Rectal smooth muscle tissue (tissue), 1 donor: ENCODE results near the gene CRYBG1.
"Not testable (repeated sequence)": the region's sequence is repeated elsewhere in the genome, so short reads cannot be mapped to it uniquely, and the experiment has no call there.

Experiments used
- H3K27ac ChIP-seq: one replicate; pipeline ENCODE4 v1.7.0; 2013; ENCODE audit warnings: low read depth, low read length, inconsistent platforms
- H3K27me3 ChIP-seq: one replicate; pipeline ENCODE4 v1.7.0; 2013; ENCODE audit warnings: low read length; ENCODE audit not compliant: control insufficient read depth, insufficient read depth
- H3K36me3 ChIP-seq: one replicate; pipeline ENCODE4 v1.7.0; 2013; ENCODE audit warnings: low read length; ENCODE audit not compliant: control insufficient read depth, insufficient read depth
- H3K4me1 ChIP-seq: one replicate; pipeline ENCODE4 v1.7.0; 2013; ENCODE audit warnings: low read length; ENCODE audit not compliant: control insufficient read depth, insufficient read depth
- H3K4me3 ChIP-seq: one replicate; pipeline ENCODE4 v1.7.0; 2013; ENCODE audit warnings: low read length
- H3K9ac ChIP-seq: one replicate; pipeline ENCODE4 v1.7.0; 2013; ENCODE audit warnings: low read length

Gene CRYBG1

DNA sequence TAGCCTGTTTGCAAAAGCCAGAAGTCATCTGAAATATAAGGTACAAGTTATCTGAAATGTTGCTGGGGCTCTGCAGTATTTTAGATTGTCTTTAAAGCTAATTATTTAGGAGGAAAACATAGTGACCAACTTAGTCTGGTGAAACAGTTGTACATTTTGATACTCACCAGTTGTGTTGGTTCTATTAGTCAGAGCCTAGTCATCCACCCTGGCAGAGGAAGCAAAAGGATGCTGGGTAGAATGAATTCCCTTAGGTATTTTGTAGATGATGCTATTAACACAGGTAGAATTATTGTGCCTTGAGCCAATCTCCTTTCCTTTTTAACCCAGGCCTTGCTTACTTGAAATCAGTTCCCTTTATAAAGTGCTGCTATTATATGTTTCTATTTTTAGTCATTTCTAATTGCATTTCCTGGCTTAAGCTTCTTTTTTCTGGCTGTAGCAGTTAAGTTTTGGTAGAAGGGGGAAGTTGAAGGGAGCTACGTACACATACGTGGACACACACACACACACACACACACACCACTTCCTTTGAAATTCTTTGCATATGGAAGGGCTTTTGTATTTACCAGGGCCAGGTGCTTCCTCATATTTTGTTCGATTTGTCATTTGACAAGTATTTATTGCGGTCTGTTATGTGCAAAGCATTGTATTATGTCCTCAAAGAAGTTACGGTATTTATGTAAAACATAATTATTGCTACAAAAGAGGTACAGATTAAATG is 186.3 kb downstream of the CRYBG1 start:
- Histone ChIP-seq H3K4me3 (no peak overlapping the region), H3K4me1 (no peaks in the 10 kb centered on the region), H3K27ac (no peak overlapping the region), H3K27me3 (no peaks in the 10 kb centered on the region), H3K36me3 (peaks cover 4% of the 10 kb centered on the region), H3K9ac (no peak overlapping the region)

DNA sequence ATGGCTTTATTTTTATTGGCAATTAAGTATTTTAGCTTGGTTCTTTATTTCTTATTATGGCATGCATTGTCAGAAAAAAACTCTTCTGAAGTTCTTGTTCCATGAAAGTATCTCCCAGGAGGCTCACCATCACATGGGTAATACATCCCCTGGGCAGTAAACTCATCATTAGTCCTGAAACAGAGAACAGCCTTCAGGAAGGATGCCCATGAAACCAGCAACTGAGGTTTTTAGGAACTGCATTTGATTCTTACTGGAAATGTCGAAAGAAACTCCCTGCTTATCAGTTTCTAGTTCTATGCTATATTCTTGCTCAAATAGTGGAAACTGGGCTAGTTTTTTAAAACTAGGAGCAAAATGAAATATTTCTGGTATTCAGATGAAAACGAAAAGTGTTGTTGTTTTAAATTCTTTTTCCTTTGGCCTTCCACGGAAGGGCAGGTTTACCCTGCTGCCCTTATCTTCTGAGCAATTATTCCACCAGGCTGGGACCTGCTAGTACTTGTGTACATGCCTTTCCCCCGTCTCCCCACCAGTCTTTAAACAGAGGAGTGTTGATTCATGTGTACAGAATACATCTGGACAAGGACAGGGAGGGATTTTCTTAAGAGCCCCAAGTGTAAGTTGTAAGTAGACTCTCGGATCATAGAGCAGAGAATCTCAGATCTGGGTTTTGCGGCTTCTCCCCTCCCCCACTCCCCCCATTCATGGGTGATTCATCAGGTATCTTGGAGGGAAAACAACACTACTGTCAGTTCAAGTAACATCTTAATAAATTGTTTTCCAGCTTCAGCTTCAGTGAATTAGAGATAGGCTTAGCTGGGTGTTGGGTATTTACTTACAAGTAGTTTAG is 187.3 kb downstream of the CRYBG1 start:
- no peaks in the 10 kb centered on the region for H3K4me1 ChIP-seq
- H3K27ac ChIP-seq: no peak overlapping the region
- peaks cover 2% of the 10 kb centered on the region for H3K36me3 ChIP-seq
- no peak overlapping the region for H3K4me3 ChIP-seq
- H3K27me3 ChIP-seq: no peaks in the 10 kb centered on the region
- no peak overlapping the region for H3K9ac ChIP-seq

DNA sequence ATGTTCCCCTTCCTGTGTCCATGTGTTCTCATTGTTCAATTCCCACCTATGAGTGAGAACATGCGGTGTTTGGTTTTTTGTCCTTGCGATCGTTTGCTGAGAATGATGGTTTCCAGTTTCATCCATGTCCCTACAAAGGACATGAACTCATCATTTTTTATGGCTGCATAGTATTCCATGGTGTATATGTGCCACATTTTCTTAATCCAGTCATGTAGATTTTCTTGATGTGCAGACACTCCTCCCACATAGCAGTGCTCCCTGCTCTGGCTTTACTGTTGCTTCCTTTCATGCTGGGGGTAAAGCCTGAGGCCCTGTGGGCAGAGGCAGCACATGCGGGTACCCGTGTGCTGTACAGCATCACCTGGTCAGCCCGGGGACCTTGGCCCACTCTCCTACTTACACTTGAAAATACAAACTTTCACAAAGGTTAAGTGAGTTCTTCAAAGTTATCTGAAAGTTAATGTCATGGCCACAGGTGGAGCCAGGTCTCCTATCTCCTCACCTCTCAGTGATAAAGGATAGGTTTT is 188.5 kb downstream of the CRYBG1 start:
- H3K9ac ChIP-seq, H3K27me3 ChIP-seq, H3K4me1 ChIP-seq, H3K36me3 ChIP-seq, H3K4me3 ChIP-seq, H3K27ac ChIP-seq: not testable (repeated sequence)

DNA sequence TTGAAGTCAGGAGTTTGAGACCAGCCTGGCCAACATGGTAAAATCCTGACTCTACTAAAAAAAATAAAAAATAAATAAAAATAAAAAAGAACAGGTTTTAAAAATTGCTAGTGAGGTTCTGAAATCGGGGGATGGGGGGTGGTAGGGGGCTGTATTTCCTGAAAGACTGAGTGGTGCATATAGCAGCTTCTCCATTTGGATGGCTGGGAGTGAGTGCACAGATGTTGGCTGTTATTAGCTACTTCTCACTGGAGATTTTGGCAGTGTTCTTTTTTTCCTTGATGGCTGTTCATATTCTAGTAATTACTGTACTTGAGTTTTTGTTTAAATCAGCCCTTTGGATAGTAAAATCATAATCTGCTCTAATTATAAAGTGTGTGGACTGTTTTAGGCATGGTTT is 189.0 kb downstream of the CRYBG1 start:
- Histone ChIP-seq H3K36me3 (peaks cover 6% of the 10 kb centered on the region), H3K4me1 (no peaks in the 10 kb centered on the region), H3K27ac (no peak overlapping the region), H3K27me3 (no peaks in the 10 kb centered on the region), H3K9ac (no peak overlapping the region), H3K4me3 (no peak overlapping the region)

DNA sequence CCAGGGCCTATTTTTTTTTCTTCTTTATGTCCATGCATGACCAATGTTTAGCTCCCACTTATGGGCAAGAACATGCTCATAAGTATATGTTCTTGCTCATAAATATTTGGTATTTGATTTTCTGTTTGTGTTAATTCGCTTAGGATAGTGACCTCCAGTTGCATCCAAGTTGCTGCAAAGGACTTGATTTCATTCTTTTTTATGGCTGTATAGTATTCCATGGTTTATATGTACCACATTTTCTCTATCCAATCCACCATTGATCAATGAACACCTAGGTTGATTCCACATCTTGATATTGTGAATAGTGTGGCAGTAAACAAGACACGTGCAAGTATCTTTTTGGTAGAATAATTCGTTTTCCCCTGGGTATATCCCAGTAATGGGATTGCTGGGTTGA is 190.6 kb downstream of the CRYBG1 start:
- H3K9ac ChIP-seq: no peak overlapping the region
- H3K27me3 ChIP-seq: no peaks in the 10 kb centered on the region
- H3K27ac ChIP-seq: no peak overlapping the region
- H3K36me3 ChIP-seq: peaks cover 6% of the 10 kb centered on the region
- H3K4me3 ChIP-seq: no peak overlapping the region
- H3K4me1 ChIP-seq: no peaks in the 10 kb centered on the region

DNA sequence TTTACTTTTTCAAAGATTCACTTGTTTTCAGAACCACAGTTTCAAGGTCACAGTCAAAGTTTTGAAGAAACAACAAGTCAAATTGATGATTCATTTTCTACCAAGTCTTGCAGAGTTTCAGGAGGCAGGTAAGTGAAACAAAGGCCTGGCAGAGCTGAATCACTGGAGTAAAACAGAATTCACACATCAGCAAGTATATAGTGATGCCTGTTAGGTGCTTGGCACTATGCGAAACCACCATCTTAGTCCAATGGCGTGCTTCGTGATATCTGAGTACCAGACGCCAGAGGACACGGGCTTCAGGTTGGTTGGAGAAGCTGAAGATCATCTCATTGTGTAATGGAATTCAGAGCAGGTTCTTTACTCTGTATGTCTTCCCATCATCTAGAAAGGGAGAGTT is 192.9 kb downstream of the CRYBG1 start:
- H3K36me3 ChIP-seq: peaks cover 6% of the 10 kb centered on the region
- H3K9ac ChIP-seq: no peak overlapping the region
- H3K27ac ChIP-seq: no peak overlapping the region
- no peaks in the 10 kb centered on the region for H3K27me3 ChIP-seq
- H3K4me3 ChIP-seq: no peak overlapping the region
- no peaks in the 10 kb centered on the region for H3K4me1 ChIP-seq

DNA sequence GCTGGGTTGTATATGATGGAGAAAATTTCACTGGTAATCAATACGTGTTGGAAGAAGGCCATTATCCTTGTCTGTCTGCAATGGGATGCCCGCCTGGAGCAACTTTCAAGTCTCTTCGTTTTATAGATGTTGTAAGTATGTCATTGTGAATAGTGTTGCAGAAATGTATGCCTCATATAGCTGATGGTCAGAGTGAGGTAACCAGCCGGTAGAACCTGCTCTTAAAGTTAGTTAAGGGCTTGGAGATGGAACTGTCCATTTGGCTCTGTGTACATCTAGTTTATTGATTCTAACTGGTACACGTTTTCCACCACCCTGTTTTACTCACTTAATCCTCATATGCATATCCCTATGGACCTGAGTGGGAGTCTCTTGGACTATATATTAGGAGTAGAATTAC is 195.2 kb downstream of the CRYBG1 start:
- Histone ChIP-seq H3K27me3 (no peaks in the 10 kb centered on the region), H3K9ac (no peak overlapping the region), H3K4me1 (no peaks in the 10 kb centered on the region), H3K36me3 (peaks cover 8% of the 10 kb centered on the region), H3K4me3 (no peak overlapping the region), H3K27ac (no peak overlapping the region)

DNA sequence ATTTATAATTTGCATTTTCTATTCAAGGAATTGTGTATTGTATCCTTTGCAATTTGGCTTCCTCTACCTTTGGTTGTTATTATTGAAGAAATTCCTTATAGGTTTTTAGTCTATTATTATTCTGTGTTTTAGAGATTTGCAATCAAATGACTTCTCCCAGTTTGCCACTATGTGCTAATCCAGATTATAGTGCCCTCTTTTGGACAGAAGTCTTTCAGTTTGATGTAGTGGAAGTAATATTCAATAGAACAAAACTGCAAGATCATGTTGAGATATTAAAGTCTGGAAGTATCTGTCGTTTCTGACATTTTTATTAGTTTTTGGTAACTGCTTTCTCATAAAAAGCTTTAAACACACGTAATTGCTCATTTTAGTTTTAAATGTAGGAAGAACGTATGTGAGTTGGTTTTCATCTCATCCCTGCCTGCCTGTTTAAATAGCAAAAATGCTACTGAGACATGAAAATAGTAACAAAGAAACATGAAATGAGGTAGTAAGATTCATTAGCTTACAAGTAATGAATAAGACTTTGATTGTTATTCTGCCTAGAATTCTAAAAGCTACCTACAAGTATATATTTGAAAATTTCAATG is 195.9 kb downstream of the CRYBG1 start:
- Histone ChIP-seq H3K4me3 (no peak overlapping the region), H3K36me3 (peaks cover 8% of the 10 kb centered on the region), H3K27me3 (no peaks in the 10 kb centered on the region), H3K9ac (no peak overlapping the region), H3K27ac (no peak overlapping the region), H3K4me1 (no peaks in the 10 kb centered on the region)

DNA sequence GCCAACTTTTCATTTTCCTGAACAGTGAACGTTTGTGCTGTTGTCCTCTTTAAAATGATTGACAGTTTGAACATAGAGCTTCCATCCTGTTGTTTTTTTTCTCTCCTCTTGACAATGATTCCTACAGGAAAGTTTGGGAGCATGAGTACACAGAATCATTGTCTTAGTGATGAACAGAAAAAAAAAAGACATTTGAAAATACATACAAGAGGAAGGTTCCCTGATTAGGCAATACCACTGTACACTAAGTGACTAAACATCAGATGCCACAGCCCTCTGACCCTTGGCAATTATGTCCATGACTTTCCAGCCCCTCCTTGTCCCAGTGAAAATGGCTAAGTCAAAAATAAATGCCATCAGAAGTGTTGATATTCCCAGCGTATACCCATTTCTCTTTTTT is 197.3 kb downstream of the CRYBG1 start:
- H3K36me3 ChIP-seq: peaks cover 10% of the 10 kb centered on the region
- H3K27ac ChIP-seq: no peak overlapping the region
- no peak overlapping the region for H3K4me3 ChIP-seq
- H3K4me1 ChIP-seq: no peaks in the 10 kb centered on the region
- no peak overlapping the region for H3K9ac ChIP-seq
- H3K27me3 ChIP-seq: no peaks in the 10 kb centered on the region

DNA sequence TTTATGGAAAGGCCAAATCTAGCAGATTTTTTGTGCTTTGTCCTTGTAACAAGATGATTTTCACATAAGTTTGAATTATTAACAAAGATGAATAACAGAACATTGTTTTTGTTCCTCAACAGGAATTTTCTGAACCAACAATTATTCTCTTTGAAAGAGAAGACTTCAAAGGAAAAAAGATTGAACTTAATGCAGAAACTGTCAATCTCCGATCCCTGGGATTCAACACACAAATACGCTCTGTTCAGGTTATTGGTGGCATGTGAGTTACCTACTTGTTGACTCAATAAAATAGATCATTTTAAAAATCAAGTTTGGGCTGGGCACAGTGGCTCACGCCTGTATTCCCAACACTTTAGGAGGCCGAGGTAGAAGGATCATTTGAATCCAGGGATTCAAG is 197.8 kb downstream of the CRYBG1 start:
- H3K27ac ChIP-seq: no peak overlapping the region
- peaks cover 10% of the 10 kb centered on the region for H3K36me3 ChIP-seq
- no peak overlapping the region for H3K4me3 ChIP-seq
- H3K27me3 ChIP-seq: no peaks in the 10 kb centered on the region
- H3K4me1 ChIP-seq: no peaks in the 10 kb centered on the region
- H3K9ac ChIP-seq: no peak overlapping the region

DNA sequence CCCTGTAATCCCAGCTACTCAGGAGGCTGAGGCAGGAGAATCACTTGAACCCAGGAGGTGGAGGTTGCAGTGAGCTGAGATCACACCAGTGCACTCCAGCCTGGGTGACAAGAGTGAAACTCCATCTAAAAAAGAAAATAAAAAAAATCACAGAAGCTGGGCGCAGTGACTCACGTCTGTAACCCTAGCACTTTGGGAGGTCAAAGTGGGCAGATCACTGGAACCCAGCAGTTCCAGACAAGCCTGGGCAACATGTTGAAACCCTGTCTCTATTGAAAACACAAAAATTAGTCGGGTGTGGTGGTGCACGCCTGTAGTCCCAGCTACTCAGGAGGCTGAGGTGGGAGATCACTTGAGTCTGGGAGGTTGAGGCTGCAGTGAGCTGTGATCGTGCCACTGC is 199.1 kb downstream of the CRYBG1 start:
- H3K9ac ChIP-seq, H3K27ac ChIP-seq, H3K4me1 ChIP-seq: not testable (repeated sequence)

DNA sequence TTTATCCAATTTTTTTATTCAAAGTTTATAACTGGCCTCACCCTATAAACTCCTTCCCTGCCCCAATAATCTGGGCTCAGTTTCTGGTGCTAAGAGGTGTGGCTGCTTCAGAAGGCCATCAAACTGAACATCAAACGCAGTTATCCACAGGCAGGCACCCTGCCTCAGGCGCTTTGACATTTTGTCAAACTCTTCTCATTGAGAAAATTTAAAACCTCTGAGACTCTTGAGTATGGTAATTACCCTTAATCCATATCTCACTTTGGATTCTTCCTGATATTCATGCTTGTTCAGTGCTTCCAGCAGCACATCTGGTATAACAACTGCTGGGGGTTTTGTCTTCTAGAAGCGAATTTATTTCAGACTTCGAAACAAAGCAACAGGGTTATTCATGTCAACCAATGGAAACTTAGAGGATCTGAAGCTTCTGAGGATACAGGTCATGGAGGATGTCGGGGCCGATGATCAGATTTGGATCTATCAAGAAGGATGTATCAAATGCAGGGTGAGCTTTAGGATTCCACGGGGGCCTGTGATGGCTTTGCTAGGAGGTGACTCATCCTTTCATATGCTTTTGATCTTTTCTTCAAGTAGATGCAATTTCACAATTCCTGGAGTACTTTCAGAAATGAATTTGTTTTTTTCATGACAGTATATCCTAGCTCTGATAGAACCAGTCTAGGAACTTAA is 200.6 kb downstream of the CRYBG1 start:
- H3K4me1 ChIP-seq: no peaks in the 10 kb centered on the region
- no peak overlapping the region for H3K27ac ChIP-seq
- peaks cover 4% of the 10 kb centered on the region for H3K36me3 ChIP-seq
- H3K27me3 ChIP-seq: no peaks in the 10 kb centered on the region
- H3K4me3 ChIP-seq: no peak overlapping the region
- no peak overlapping the region for H3K9ac ChIP-seq

More for the DNA sequence above, 199.1 kb downstream of the CRYBG1 start:
- H3K4me3 ChIP-seq, H3K27me3 ChIP-seq, H3K36me3 ChIP-seq: not testable (repeated sequence)
